ENCODE measurements around the gene DOCK10.

Gene DOCK10

DNA sequence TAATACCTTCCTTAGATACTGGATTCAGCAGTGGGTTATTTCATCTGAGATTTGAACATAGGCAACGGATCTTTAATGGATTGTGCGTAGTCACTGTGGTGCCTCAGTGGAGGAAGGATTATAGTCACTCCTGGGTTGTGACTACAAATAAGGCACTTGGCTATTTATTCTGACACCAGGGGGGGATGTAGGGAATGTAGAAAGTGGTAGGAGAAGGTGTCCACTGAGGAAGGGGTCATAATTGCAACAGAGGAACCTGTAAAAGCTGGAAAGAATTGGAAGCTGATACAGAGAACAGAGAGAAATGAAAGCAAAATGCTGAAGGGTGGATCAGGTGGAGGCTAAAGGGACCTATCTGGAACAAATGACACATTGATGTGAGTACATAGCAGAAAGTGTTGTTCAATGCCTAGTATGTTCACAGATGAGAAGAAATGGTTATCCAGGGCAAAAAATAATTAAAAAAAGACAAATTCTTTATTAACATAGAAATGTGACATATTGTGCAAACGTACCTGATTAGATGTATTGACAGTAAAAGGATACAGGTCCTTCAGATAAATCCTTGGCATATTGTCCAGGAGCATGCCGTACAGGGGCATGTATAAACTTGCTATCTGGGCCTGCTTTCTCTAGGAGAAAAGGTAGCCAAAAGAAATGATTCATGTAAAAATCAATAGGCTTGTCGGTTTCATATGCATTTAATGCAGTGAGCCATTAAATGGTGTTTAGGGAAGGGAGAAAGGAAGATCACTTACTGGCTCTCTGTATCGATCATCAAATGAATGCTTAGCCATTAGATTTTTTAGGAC, 234.9 kb downstream of the DOCK10 start:
- H3K9me3 ChIP-seq (ENCODE audit: control insufficient read depth, low read length) = no peaks in the 10 kb centered on the region
- H3K36me3 ChIP-seq (ENCODE audit: control insufficient read depth, insufficient read depth, low read length) = no peaks in the 10 kb centered on the region
- no peak overlapping the region for H3K4me3 ChIP-seq (ENCODE audit: extremely low read depth, insufficient read depth, low read length, poor library complexity, severe bottlenecking)
- H3K4me1 ChIP-seq (ENCODE audit: control insufficient read depth, insufficient read depth, low read length, poor library complexity, severe bottlenecking) = peaks cover 5% of the 10 kb centered on the region
- no peak overlapping the region for H3K27ac ChIP-seq (ENCODE audit: low read depth, low read length, severe bottlenecking)
- WGBS, 2 experiments (ENCODE audit: insufficient coverage in 2 of 2) = 90 to 91% methylated on average over 5 to 6 of the region's 6 CpGs

DNA sequence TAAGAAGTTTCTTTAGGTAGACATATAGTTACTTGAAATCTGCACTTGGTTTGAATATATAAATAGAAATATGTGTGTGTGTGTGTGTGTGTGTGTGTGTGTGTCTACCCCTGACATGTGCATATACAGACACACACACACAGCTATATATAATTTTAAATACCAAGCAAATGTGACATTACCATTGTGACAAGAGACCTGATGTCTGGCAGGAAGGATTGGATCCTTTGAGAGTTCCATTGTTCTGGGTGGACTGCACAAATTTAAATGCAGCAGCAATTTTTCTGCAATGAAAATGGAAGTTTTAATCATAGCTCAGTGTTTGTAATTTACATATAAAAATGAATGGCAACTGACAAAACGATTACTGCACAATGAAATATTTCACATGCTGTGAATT, 238.3 kb downstream of the DOCK10 start:
- no CpG with 5 or more reads among the region's 1 CpG for WGBS, 2 experiments (ENCODE audit: insufficient coverage in 2 of 2)
- H3K4me1 ChIP-seq (ENCODE audit: control insufficient read depth, insufficient read depth, low read length, poor library complexity, severe bottlenecking) = peaks cover 8% of the 10 kb centered on the region
- no peak overlapping the region for H3K4me3 ChIP-seq (ENCODE audit: extremely low read depth, insufficient read depth, low read length, poor library complexity, severe bottlenecking)
- H3K36me3 ChIP-seq (ENCODE audit: control insufficient read depth, insufficient read depth, low read length) = no peaks in the 10 kb centered on the region
- no peak overlapping the region for H3K27ac ChIP-seq (ENCODE audit: low read depth, low read length, severe bottlenecking)
- no peaks in the 10 kb centered on the region for H3K9me3 ChIP-seq (ENCODE audit: control insufficient read depth, low read length)

DNA sequence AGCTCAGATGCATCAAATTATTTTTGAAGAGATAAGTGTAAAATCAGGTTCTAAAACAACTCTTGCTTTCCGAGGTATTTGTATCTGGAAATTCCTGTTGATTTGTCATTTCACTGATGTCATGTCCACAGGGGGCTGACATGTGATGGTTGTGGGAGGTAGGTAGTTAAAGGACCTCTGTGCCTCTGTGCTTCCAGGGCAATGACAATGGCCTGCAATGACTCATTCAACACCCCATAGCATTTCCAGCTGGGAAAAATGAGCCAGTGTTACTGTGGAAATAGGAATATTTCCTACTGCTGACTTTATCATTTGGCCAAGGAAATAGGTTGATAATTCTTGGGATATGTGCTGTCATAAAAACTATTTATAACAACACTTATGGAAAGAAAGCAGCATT, 239.9 kb downstream of the DOCK10 start:
- Histone ChIP-seq H3K9me3 (ENCODE audit: control insufficient read depth, low read length) (no peaks in the 10 kb centered on the region), H3K4me1 (ENCODE audit: control insufficient read depth, insufficient read depth, low read length, poor library complexity, severe bottlenecking) (peaks cover 8% of the 10 kb centered on the region), H3K27ac (ENCODE audit: low read depth, low read length, severe bottlenecking) (no peak overlapping the region), H3K36me3 (ENCODE audit: control insufficient read depth, insufficient read depth, low read length) (no peaks in the 10 kb centered on the region), H3K4me3 (ENCODE audit: extremely low read depth, insufficient read depth, low read length, poor library complexity, severe bottlenecking) (no peak overlapping the region)
- WGBS, 2 experiments (ENCODE audit: insufficient coverage in 2 of 2) = 33% methylated on average over 1 of the region's 1 CpG; no CpG with 5 or more reads in 1 of the 2 experiments

DNA sequence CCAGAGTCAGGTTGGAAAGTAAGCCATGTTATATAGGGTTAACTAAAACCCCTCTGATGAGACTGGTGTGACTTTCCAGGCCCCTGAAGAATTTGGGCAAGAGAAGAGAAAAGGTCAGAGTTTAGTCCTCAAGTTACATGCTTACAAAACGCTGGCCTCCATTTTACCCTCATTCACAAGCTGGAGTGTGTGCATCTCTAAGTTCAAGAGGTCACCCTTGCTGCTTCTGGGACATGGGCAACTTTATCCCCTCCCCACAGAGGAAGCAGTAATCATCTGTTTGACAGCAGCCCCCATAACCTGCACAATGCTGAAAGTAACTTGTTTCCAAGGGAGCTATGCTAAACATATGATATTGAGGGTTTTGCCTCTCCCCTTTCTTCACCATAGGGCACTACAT, 240.9 kb downstream of the DOCK10 start:
- WGBS, 2 experiments (ENCODE audit: insufficient coverage in 2 of 2) = no CpG with 5 or more reads among the region's 1 CpG
- no peak overlapping the region for H3K27ac ChIP-seq (ENCODE audit: low read depth, low read length, severe bottlenecking)
- H3K4me3 ChIP-seq (ENCODE audit: extremely low read depth, insufficient read depth, low read length, poor library complexity, severe bottlenecking) = no peak overlapping the region
- H3K36me3 ChIP-seq (ENCODE audit: control insufficient read depth, insufficient read depth, low read length) = no peaks in the 10 kb centered on the region
- peaks cover 8% of the 10 kb centered on the region for H3K4me1 ChIP-seq (ENCODE audit: control insufficient read depth, insufficient read depth, low read length, poor library complexity, severe bottlenecking)
- H3K9me3 ChIP-seq (ENCODE audit: control insufficient read depth, low read length) = no peaks in the 10 kb centered on the region

DNA sequence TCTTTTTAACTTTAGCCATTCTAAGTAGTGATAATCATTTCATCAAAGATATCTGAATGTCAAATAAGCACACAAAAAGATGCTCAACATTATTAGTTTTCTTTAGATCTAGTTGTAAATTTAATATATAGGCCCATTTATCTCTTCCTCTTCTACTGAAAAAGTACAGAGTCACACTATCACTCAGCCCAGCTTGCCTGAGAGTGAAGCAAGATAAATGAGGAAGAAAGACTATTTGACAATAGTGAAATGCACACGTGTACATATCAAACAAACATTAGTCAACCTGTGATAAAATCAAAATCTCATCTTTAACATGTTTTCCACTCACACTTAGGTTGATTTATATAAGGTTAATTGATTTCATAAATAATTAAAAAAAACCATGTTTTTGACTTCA, 242.6 kb downstream of the DOCK10 start:
- H3K9me3 ChIP-seq (ENCODE audit: control insufficient read depth, low read length) = no peaks in the 10 kb centered on the region
- peaks cover 6% of the 10 kb centered on the region for H3K36me3 ChIP-seq (ENCODE audit: control insufficient read depth, insufficient read depth, low read length)
- WGBS, 2 experiments (ENCODE audit: insufficient coverage in 2 of 2) = no CpG with 5 or more reads among the region's 1 CpG
- peaks cover 8% of the 10 kb centered on the region for H3K4me1 ChIP-seq (ENCODE audit: control insufficient read depth, insufficient read depth, low read length, poor library complexity, severe bottlenecking)
- H3K27ac ChIP-seq (ENCODE audit: low read depth, low read length, severe bottlenecking) = no peak overlapping the region
- no peak overlapping the region for H3K4me3 ChIP-seq (ENCODE audit: extremely low read depth, insufficient read depth, low read length, poor library complexity, severe bottlenecking)

DNA sequence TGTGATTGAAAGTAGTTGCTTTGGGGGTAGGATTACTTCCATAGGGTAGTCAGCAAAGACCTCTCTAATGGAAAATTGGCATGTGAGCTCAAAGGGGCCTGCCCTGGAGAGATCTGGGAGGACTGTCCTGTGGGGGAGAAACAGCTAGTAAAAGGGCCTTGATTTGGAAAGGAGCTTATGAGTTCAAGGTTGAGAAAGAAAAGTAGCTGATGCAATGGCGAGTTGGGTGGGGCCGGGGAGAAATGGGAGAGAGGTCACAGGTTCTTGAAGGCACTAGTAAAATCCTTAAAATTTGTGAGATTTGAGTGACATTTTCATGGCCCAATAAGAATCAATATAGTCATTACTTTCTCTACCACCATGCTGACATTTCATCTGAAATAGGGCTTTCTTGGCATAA, 244.1 kb downstream of the DOCK10 start:
- H3K27ac ChIP-seq (ENCODE audit: low read depth, low read length, severe bottlenecking) = no peak overlapping the region
- peaks cover 6% of the 10 kb centered on the region for H3K36me3 ChIP-seq (ENCODE audit: control insufficient read depth, insufficient read depth, low read length)
- peaks cover 8% of the 10 kb centered on the region for H3K4me1 ChIP-seq (ENCODE audit: control insufficient read depth, insufficient read depth, low read length, poor library complexity, severe bottlenecking)
- 80 to 96% methylated on average over 1 to 2 of the region's 2 CpGs for WGBS, 2 experiments (ENCODE audit: insufficient coverage in 2 of 2)
- H3K9me3 ChIP-seq (ENCODE audit: control insufficient read depth, low read length) = no peaks in the 10 kb centered on the region
- no peak overlapping the region for H3K4me3 ChIP-seq (ENCODE audit: extremely low read depth, insufficient read depth, low read length, poor library complexity, severe bottlenecking)

DNA sequence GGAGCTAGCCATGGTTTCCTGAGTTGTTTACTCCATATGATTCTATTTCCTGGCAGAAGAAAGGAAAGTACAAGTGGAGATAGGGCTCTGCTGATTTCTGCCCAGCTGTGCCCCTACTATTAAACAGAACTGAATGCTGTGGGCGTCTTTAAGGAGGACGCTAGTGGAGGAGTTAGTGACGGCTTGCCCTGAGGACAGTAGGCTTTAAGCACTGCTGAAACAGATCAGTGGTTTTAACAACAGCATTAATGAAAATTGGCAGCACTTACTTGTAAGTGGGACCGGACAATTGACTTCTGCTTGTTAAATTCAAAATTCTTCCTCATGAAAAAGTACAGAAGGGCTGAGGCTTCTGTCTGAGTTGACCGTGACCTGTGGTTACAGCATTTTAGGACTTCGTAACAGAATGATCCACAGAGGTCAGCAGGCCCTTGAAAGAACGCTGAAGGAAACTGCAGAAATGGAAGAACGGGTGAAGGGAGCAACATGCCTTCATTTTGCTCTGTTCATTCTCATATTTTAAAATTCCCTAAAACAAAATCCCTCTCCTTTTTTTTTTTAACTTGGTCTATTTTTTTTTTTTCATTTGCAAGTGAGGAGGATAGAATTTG, 245.5 kb downstream of the DOCK10 start:
- H3K4me3 ChIP-seq (ENCODE audit: extremely low read depth, insufficient read depth, low read length, poor library complexity, severe bottlenecking) = no peak overlapping the region
- H3K36me3 ChIP-seq (ENCODE audit: control insufficient read depth, insufficient read depth, low read length) = peaks cover 6% of the 10 kb centered on the region
- no peaks in the 10 kb centered on the region for H3K9me3 ChIP-seq (ENCODE audit: control insufficient read depth, low read length)
- WGBS, 2 experiments (ENCODE audit: insufficient coverage in 2 of 2) = 94 to 95% methylated on average over 6 to 7 of the region's 8 CpGs
- no peaks in the 10 kb centered on the region for H3K4me1 ChIP-seq (ENCODE audit: control insufficient read depth, insufficient read depth, low read length, poor library complexity, severe bottlenecking)
- no peak overlapping the region for H3K27ac ChIP-seq (ENCODE audit: low read depth, low read length, severe bottlenecking)

DNA sequence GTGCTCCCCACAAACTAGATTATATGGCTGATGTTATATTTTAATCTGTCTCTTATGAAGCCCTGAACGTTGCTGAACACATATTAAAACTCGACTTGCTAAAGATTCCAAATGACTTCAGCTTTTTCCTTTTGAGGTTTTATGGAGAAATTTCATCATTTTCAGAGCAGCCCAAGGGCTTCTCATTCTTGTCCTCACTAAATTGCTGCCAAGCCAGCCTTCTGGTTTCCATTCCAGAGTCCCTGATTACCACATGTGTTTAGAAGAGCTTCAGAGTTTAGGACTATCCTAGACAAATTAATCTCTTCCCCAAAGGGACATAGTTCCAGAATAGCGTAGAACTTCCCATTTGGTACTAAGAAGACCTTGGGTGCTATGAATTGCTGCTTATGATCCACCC, 248.3 kb downstream of the DOCK10 start:
- H3K4me1 ChIP-seq (ENCODE audit: control insufficient read depth, insufficient read depth, low read length, poor library complexity, severe bottlenecking) = no peaks in the 10 kb centered on the region
- WGBS, 2 experiments (ENCODE audit: insufficient coverage in 2 of 2) = 100% methylated on average over 1 of the region's 3 CpGs; no CpG with 5 or more reads in 1 of the 2 experiments
- H3K4me3 ChIP-seq (ENCODE audit: extremely low read depth, insufficient read depth, low read length, poor library complexity, severe bottlenecking) = no peak overlapping the region
- no peaks in the 10 kb centered on the region for H3K9me3 ChIP-seq (ENCODE audit: control insufficient read depth, low read length)
- H3K36me3 ChIP-seq (ENCODE audit: control insufficient read depth, insufficient read depth, low read length) = peaks cover 6% of the 10 kb centered on the region
- H3K27ac ChIP-seq (ENCODE audit: low read depth, low read length, severe bottlenecking) = no peak overlapping the region

DNA sequence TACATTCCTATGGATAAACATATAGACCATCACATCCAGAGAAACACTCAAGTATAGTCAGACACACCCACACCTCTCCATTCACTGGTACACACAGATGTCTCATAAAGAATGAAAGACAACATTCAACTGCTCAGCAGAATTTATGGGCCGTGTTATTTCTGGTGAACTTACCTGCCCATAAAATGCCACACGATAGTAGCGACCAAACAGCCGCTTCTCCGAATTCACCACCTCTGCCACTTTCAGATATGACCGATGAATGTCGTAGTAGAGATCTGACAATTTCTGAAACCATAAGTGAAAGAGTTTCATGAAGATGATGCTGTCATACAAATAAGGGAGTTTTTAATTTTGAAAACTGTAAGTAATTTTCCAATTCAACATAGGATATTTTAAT, 255.4 kb downstream of the DOCK10 start:
- H3K4me1 ChIP-seq (ENCODE audit: control insufficient read depth, insufficient read depth, low read length, poor library complexity, severe bottlenecking) = no peaks in the 10 kb centered on the region
- 87 to 90% methylated on average over 3 to 6 of the region's 7 CpGs for WGBS, 2 experiments (ENCODE audit: insufficient coverage in 2 of 2)
- H3K36me3 ChIP-seq (ENCODE audit: control insufficient read depth, insufficient read depth, low read length) = no peaks in the 10 kb centered on the region
- H3K4me3 ChIP-seq (ENCODE audit: extremely low read depth, insufficient read depth, low read length, poor library complexity, severe bottlenecking) = no peak overlapping the region
- H3K9me3 ChIP-seq (ENCODE audit: control insufficient read depth, low read length) = no peaks in the 10 kb centered on the region
- H3K27ac ChIP-seq (ENCODE audit: low read depth, low read length, severe bottlenecking) = no peak overlapping the region

DNA sequence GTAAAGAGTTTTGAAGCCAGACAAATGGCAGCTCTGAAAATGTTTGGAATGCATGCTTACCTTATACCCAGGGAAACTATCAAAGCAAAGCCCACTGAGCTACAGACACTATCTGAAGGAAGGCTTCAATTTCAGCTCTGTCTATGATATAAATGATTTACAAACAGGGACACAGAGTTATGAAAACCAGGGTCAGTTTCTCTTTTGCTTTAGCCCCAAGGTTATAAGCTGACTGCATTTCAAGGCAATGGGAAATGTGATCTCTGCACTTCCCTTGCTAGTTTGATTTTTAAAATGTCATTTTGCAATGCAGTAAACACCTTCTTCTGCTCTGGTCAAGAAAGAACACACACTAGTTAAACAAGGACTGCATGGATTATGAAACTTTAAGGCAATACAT, 260.9 kb downstream of the DOCK10 start:
- Histone ChIP-seq H3K4me1 (ENCODE audit: control insufficient read depth, insufficient read depth, low read length, poor library complexity, severe bottlenecking) (peaks cover 4% of the 10 kb centered on the region), H3K4me3 (ENCODE audit: extremely low read depth, insufficient read depth, low read length, poor library complexity, severe bottlenecking) (no peak overlapping the region), H3K9me3 (ENCODE audit: control insufficient read depth, low read length) (no peaks in the 10 kb centered on the region)

DNA sequence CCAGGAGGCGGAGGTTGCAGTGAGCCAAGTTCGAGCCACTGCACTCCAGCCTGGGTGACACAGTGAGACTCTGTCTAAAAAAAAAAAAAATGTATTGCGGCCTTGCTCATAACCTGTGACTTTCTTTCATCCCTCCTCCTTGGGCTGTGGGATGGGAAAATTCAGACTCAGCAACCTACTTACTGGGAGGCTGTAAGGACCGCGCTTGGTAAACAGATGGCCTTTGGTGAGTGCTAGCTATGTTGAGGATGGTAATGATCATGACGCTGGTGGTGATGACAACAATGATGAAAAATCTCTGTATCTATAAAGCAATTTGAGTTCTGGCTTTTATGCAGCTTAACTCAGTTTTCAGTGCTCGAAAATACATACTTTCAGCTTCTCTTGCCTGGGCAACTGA, 261.4 kb downstream of the DOCK10 start:
- Histone ChIP-seq H3K4me1 (ENCODE audit: control insufficient read depth, insufficient read depth, low read length, poor library complexity, severe bottlenecking) (peaks cover 4% of the 10 kb centered on the region), H3K9me3 (ENCODE audit: control insufficient read depth, low read length) (no peaks in the 10 kb centered on the region), H3K36me3 (ENCODE audit: control insufficient read depth, insufficient read depth, low read length) (no peaks in the 10 kb centered on the region), H3K4me3 (ENCODE audit: extremely low read depth, insufficient read depth, low read length, poor library complexity, severe bottlenecking) (no peak overlapping the region), H3K27ac (ENCODE audit: low read depth, low read length, severe bottlenecking) (no peak overlapping the region)
- WGBS, 2 experiments (ENCODE audit: insufficient coverage in 2 of 2) = 83 to 89% methylated on average over 2 to 4 of the region's 7 CpGs

More for the DNA sequence above, 260.9 kb downstream of the DOCK10 start:
- H3K36me3 ChIP-seq (ENCODE audit: control insufficient read depth, insufficient read depth, low read length) = no peaks in the 10 kb centered on the region
- no peak overlapping the region for H3K27ac ChIP-seq (ENCODE audit: low read depth, low read length, severe bottlenecking)
